ENCODE results near the gene SPATC1L.

SPATC1L gene

DNA sequence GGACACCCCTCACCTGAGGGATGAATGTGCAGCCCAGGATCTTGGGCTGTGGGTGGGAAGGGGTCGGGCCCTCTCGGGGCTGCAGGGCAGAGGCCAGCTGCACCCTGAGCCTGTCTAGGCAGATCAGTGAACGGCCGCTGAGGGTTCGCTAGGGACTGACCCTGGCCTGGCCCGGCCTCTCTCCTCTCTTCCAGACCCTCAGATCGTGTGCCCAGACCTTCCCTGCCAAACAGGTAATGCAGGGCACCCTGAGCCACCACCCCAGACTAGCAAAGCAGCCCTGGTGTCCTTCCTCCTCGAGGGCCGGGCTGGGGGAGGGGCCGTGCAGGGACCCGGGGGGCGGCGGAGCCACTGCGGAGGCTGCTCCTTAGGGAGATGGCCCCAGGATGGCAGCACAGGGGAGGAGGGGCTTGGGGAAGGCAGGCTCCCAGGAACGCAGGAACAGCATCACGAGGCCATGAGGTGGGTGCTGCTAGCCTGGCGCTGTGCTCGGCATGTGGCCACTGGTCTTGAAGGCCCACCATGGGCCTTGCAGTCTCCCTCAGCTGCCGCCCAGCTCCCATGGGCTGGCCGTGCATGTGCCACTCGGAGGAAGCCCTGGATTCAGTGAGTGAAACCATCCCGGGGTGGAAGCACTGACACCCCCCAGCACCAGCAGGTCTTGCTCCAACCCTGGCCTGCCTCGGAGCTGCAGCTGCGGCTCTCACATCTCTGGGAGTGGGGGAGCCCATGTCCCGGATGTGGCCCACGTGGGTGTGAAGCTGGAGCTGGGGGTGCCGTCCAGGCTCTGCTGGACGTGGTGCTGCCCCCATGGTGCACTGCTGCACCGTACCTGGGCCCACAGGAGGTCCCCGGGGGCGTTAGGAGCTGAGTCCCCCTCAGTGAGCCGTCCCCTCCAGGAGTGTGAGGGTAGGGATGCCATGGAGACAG lies 57.7 kb downstream of the SPATC1L start:
- no peak overlapping the region for H3K27ac ChIP-seq
- TF ChIP-seq, protein P1, sequence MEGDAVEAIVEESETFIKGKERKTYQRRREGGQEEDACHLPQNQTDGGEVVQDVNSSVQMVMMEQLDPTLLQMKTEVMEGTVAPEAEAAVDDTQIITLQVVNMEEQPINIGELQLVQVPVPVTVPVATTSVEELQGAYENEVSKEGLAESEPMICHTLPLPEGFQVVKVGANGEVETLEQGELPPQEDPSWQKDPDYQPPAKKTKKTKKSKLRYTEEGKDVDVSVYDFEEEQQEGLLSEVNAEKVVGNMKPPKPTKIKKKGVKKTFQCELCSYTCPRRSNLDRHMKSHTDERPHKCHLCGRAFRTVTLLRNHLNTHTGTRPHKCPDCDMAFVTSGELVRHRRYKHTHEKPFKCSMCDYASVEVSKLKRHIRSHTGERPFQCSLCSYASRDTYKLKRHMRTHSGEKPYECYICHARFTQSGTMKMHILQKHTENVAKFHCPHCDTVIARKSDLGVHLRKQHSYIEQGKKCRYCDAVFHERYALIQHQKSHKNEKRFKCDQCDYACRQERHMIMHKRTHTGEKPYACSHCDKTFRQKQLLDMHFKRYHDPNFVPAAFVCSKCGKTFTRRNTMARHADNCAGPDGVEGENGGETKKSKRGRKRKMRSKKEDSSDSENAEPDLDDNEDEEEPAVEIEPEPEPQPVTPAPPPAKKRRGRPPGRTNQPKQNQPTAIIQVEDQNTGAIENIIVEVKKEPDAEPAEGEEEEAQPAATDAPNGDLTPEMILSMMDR (conservative IDR thresholded peaks at IDR 0.05), result no peak

GRCh38 chr21:46125846-46126301 lies 58.4 kb downstream of the SPATC1L start:
- TF ChIP-seq, protein P1 (conservative IDR thresholded peaks at IDR 0.05), result no peak
- no peak for TF ChIP-seq ZFX (IDR thresholded peaks at IDR 0.05)
- H3K27ac ChIP-seq, result no peak overlapping the region

- H3K27ac ChIP-seq, result no peak overlapping the region
- TF ChIP-seq, protein P1 (conservative IDR thresholded peaks at IDR 0.05), result no peak
- no peak for TF ChIP-seq ZFX (IDR thresholded peaks at IDR 0.05)
Measured at GRCh38 chr21:46124926-46125845, 59.1 kb downstream of the SPATC1L start.

GRCh38 chr21:46124083-46124925 lies 60.0 kb downstream of the SPATC1L start:
- no peak overlapping the region for H3K27ac ChIP-seq
- TF ChIP-seq, protein P1 (conservative IDR thresholded peaks at IDR 0.05), result no peak
- TF ChIP-seq ZFX (IDR thresholded peaks at IDR 0.05), result no peak

- H3K27ac ChIP-seq, result no peak overlapping the region
- TF ChIP-seq ZFX (IDR thresholded peaks at IDR 0.05), result no peak
- TF ChIP-seq, protein P1 (conservative IDR thresholded peaks at IDR 0.05), result no peak
Measured at GRCh38 chr21:46122758-46123683, 61.2 kb downstream of the SPATC1L start.

DNA sequence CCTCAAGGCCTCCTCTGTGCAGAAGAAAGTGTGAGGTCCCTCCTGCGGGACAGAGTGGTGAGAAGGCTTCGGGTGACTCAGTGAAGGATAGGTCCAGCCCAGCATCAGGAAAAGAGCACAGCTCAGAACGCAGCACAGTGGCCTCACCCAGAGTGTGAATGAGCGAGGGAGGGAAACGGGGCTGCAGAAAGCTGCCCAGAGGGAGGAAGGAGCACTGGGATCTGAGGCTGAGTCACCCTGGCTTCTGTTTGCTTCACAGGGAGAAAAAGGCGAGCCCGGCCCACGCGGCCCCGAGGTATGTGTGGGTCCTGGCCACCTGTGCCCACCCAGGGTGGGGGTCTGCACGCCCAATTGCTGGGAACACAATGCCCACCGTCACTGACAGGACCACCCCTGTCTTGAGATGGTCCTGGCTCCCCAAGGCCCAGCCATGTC lies 62.0 kb downstream of the SPATC1L start:
- no peak for TF ChIP-seq ZFX (IDR thresholded peaks at IDR 0.05)
- TF ChIP-seq, protein P1 (conservative IDR thresholded peaks at IDR 0.05), result no peak
- H3K27ac ChIP-seq, result no peak overlapping the region

All from C4-2B (cell line).